HCT116 (cell line): ENCODE results near the gene OGG1. TPM values are rescaled to one million over a fixed set of nuclear protein-coding genes. Genes with fewer than 3 reads are reported as not detected.

Source experiments
- ATAC-seq: fragments of 200-7000 bp; cut with Tn5 transposase; 2 replicates; pipeline ENCODE4 v1.9.1; 2020; ENCODE audit warnings: mild to moderate bottlenecking, moderate library complexity
- BruUV-seq: library from RNA; stranded (reverse); fragments of 400-500 nt; replicated peaks from 2 replicates; lab custom pipeline; 2021; lab: Mats Ljungman, UMichigan
- CTCF ChIA-PET: fragments of 300-600 bp; sonication (Branson Sonifier 250); formaldehyde crosslinking; loops from one replicate; lab custom pipeline; 2021; ENCODE audit warnings: antibody characterized with exemption; lab: Charles Lee
- POLR2A ChIA-PET: fragments of 300-600, 350-600 bp; sonication (Branson Sonifier 250); formaldehyde crosslinking; loops from one replicate; lab custom pipeline; 2021; ENCODE audit warnings: antibody characterized with exemption; lab: Charles Lee
- RAD21 ChIA-PET, 2 experiments: fragments of 300-600 bp; sonication (Branson Sonifier 250); formaldehyde crosslinking; loops; one replicate each; lab custom pipeline; 2023; ENCODE audit warnings: low total read pairs in 2 of 2; ENCODE audit not compliant: uncharacterized antibody in 2 of 2, unreplicated experiment in 2 of 2, low non-redundant PET in 1 of 2; lab: Charles Lee
- DNase-seq: peaks from one replicate; pipeline ENCODE4 v3.0.0-alpha.2; 2010; ENCODE audit warnings: low read depth, low spot score
- H2AFZ ChIP-seq: fragments of 200-600 bp; shearing (Covaris generic), sonication (generic); 2 replicates; pipeline ENCODE4 v1.6.1; 2017; ENCODE audit warnings: low read depth, mixed run types, mixed read lengths, antibody characterized with exemption, low read length; ENCODE audit not compliant: poor library complexity, severe bottlenecking
- H3K27ac ChIP-seq: 2 replicates; pipeline ENCODE4 v1.5.1; 2012; ENCODE audit warnings: low read depth, low read length
- H3K27me3 ChIP-seq: fragments of 200-600 bp; sonication (generic); 2 replicates; pipeline ENCODE4 v1.6.1; 2016; ENCODE audit warnings: mixed run types, low read length, mixed read lengths; ENCODE audit not compliant: insufficient read depth
- H3K36me3 ChIP-seq, 2 experiments: fragments of 200-500 bp in 1 of 2; fragments of 200-600 bp in 1 of 2; sonication (Bioruptor generic) in 1 of 2; sonication (generic) in 1 of 2; 2 replicates each; pipeline versions ENCODE4 v1.5.1 to v1.6.1; 2014 to 2016; ENCODE audit warnings: low read length in 2 of 2, inconsistent platforms in 1 of 2, mixed read lengths in 1 of 2, mixed run types in 1 of 2; ENCODE audit not compliant: insufficient read depth in 2 of 2, control insufficient read depth in 1 of 2
- H3K4me1 ChIP-seq, 2 experiments: fragments of 200-600 bp in 1 of 2; sonication (generic) in 1 of 2; 2 replicates each; pipeline versions ENCODE4 v1.5.1 to v1.6.1; 2012 to 2017; ENCODE audit warnings: low read length in 2 of 2, inconsistent platforms in 1 of 2, mild to moderate bottlenecking in 1 of 2, mixed read lengths in 1 of 2, mixed run types in 1 of 2, moderate library complexity in 1 of 2; ENCODE audit not compliant: insufficient read depth in 2 of 2, control insufficient read depth in 1 of 2
- H3K4me2 ChIP-seq: fragments of 200-600 bp; sonication (generic); 2 replicates; pipeline ENCODE4 v1.6.1; 2017; ENCODE audit warnings: mixed run types, low read length, mixed read lengths
- H3K4me3 ChIP-seq, 2 experiments: fragments of 200-600 bp in 1 of 2; sonication (generic) in 1 of 2; replicated peaks in 1 of 2; 2 replicates each; pipeline ENCODE4 v1.5.1; 2011 to 2016; ENCODE audit warnings: low read length in 2 of 2, control low read depth in 1 of 2, low read depth in 1 of 2, mild to moderate bottlenecking in 1 of 2, mixed read lengths in 1 of 2, mixed run types in 1 of 2
- H3K79me2 ChIP-seq: fragments of 200-600 bp; sonication (generic); 2 replicates; pipeline ENCODE4 v1.6.1; 2017; ENCODE audit warnings: mild to moderate bottlenecking, mixed run types, low read length, moderate library complexity, mixed read lengths; ENCODE audit not compliant: insufficient read depth
- H3K9ac ChIP-seq: fragments of 200-600 bp; sonication (generic); 2 replicates; pipeline ENCODE4 v1.6.1; 2016; ENCODE audit warnings: low read length, mixed read lengths
- H3K9me2 ChIP-seq: fragments of 200-600 bp; sonication (generic), shearing (Covaris generic); 2 replicates; pipeline ENCODE4 v1.6.1; 2017; ENCODE audit warnings: mixed run types, mild to moderate bottlenecking, moderate library complexity; ENCODE audit not compliant: insufficient read depth
- H3K9me3 ChIP-seq, 2 experiments: fragments of 200-500 bp in 1 of 2; fragments of 200-600 bp in 1 of 2; sonication (Bioruptor generic) in 1 of 2; sonication (generic) in 1 of 2; 2 replicates each; pipeline ENCODE4 v1.6.1; 2014 to 2017; ENCODE audit warnings: low read length in 2 of 2, mixed read lengths in 2 of 2, inconsistent platforms in 1 of 2, low read depth in 1 of 2, mild to moderate bottlenecking in 1 of 2, mixed run types in 1 of 2, moderate library complexity in 1 of 2; ENCODE audit not compliant: control insufficient read depth in 1 of 2, insufficient read depth in 1 of 2
- H4K20me1 ChIP-seq: fragments of 200-600 bp; sonication (generic), shearing (Covaris generic); 2 replicates; pipeline ENCODE4 v1.6.1; 2017; ENCODE audit warnings: mixed run types, mild to moderate bottlenecking, moderate library complexity; ENCODE audit not compliant: insufficient read depth
- CBX3 ChIP-seq: IDR thresholded peaks from 2 replicates; pipeline ENCODE4 v1.6.1; 2012; ENCODE audit warnings: low read depth
- CEBPB ChIP-seq: IDR thresholded peaks from 2 replicates; pipeline ENCODE4 v1.6.1; 2012; ENCODE audit warnings: low read depth
- CTCF ChIP-seq, 3 experiments: fragments of 200-600 bp in 1 of 3; sonication (generic) in 1 of 3; IDR thresholded peaks in 2 of 3; conservative IDR thresholded peaks in 1 of 3; 2 replicates each; pipeline ENCODE4 v1.5.1; 2012 to 2017; ENCODE audit warnings: low read depth in 2 of 3, low read length in 2 of 3, antibody characterized with exemption in 1 of 3, borderline replicate concordance in 1 of 3, control low read depth in 1 of 3, mild to moderate bottlenecking in 1 of 3, mixed read lengths in 1 of 3, mixed run types in 1 of 3, moderate library complexity in 1 of 3; ENCODE audit not compliant: insufficient read depth in 1 of 3
- EGR1 ChIP-seq: IDR thresholded peaks from 2 replicates; pipeline ENCODE4 v1.6.1; 2012; ENCODE audit warnings: low read depth
- ELF1 ChIP-seq: IDR thresholded peaks from 2 replicates; pipeline ENCODE4 v1.6.1; 2012; ENCODE audit warnings: low read depth, borderline replicate concordance
- EZH2 ChIP-seq: fragments of 200-600 bp; sonication (generic); IDR thresholded peaks from 2 replicates; pipeline ENCODE4 v1.6.1; 2017; ENCODE audit warnings: antibody characterized with exemption, mixed run types
- EZH2phosphoT487 ChIP-seq: fragments of 200-600 bp; IDR thresholded peaks from 2 replicates; pipeline ENCODE4 v1.6.1; 2018; ENCODE audit warnings: antibody characterized with exemption, borderline replicate concordance
- FOSL1 ChIP-seq: IDR thresholded peaks from 2 replicates; pipeline ENCODE4 v1.6.1; 2012; ENCODE audit warnings: low read depth
- JUND ChIP-seq: IDR thresholded peaks from 2 replicates; pipeline ENCODE4 v1.6.1; 2012
- MAX ChIP-seq: IDR thresholded peaks from 2 replicates; pipeline ENCODE4 v1.6.1; 2012
- POLR2A ChIP-seq: IDR thresholded peaks from 2 replicates; pipeline ENCODE4 v1.7.0; 2011; ENCODE audit warnings: borderline replicate concordance; ENCODE audit not compliant: insufficient read depth, insufficient read length; ENCODE audit errors: extremely low read depth
- POLR2AphosphoS5 ChIP-seq: IDR thresholded peaks from 2 replicates; pipeline ENCODE4 v1.6.1; 2011; ENCODE audit warnings: mild to moderate bottlenecking, low read depth, low read length, moderate library complexity
- REST ChIP-seq: IDR thresholded peaks from 2 replicates; pipeline ENCODE4 v1.6.1; 2012; ENCODE audit warnings: low read depth
- SIN3A ChIP-seq: IDR thresholded peaks from 2 replicates; pipeline ENCODE4 v1.6.1; 2012; ENCODE audit warnings: low read depth
- SP1 ChIP-seq: IDR thresholded peaks from 2 replicates; pipeline ENCODE4 v1.6.1; 2012; ENCODE audit warnings: low read depth
- TCF7L2 ChIP-seq: IDR thresholded peaks from 2 replicates; pipeline ENCODE4 v1.7.0; 2011; ENCODE audit warnings: borderline replicate concordance, inconsistent platforms; ENCODE audit not compliant: insufficient read depth, insufficient read length; ENCODE audit errors: extremely low read depth
- YY1 ChIP-seq: IDR thresholded peaks from 2 replicates; pipeline ENCODE4 v1.6.1; 2011; ENCODE audit warnings: low read length, low read depth, moderate library complexity, mild to moderate bottlenecking; ENCODE audit not compliant: insufficient replicate concordance; ENCODE audit errors: extremely low read depth
- ZFX ChIP-seq: fragments of 450-650 bp; IDR thresholded peaks from 2 replicates; pipeline ENCODE4 v1.6.1; 2017
- ZNF274 ChIP-seq: fragments of 200-500 bp; sonication (Bioruptor generic); IDR thresholded peaks from 2 replicates; pipeline ENCODE4 v1.6.1; 2014; ENCODE audit warnings: mild to moderate bottlenecking, low read depth, low read length, inconsistent platforms
- intact Hi-C: fragments of 100-400 bp; cut with micrococcal nuclease; formaldehyde crosslinking; loops from 2 replicates; pipeline ENCODE4 v1.10.0; 2022
- total RNA-seq: library from RNA; stranded (reverse); gene quantifications from one replicate; pipeline ENCODE4 v1.2.1, GENCODE V29; 2021; ENCODE audit not compliant: unreplicated experiment

Gene OGG1
- total RNA-seq, 1 experiment from 2014 or later: 16.3 TPM

GRCh38 chr3:9721700-9722060, 28.1 kb upstream of the OGG1 start:
- Histone ChIP-seq H3K9me2 (no peaks in the 10 kb centered on the region), H3K4me1 (peaks cover 0 to 4% of the 10 kb centered on the region in 2 experiments; a peak in 3 of 4 replicates), H3K79me2 (no peaks in the 10 kb centered on the region), H3K4me3 (no peak overlapping the region), H3K27ac (no peak overlapping the region), H3K9ac (no peak overlapping the region), H3K27me3 (no peaks in the 10 kb centered on the region), H3K36me3 (no peaks in the 10 kb centered on the region), H2AFZ (no peak overlapping the region), H3K4me2 (no peak overlapping the region), H3K9me3 (no peaks in the 10 kb centered on the region), H4K20me1 (no peaks in the 10 kb centered on the region)
- BruUV-seq: no TSS peak
- no peak for DNase-seq
- no peak for ATAC-seq
- no peak for TF ChIP-seq REST
- no peak for TF ChIP-seq EZH2
- TF ChIP-seq ZNF274: no peak
- TF ChIP-seq ZFX: no peak
- TF ChIP-seq JUND: no peak
- no peak for TF ChIP-seq POLR2AphosphoS5
- no peak for TF ChIP-seq ELF1
- TF ChIP-seq CEBPB: no peak
- no peak for TF ChIP-seq POLR2A
- TF ChIP-seq MAX: no peak
- no peak for TF ChIP-seq EZH2phosphoT487
- no peak for TF ChIP-seq YY1
- no peak for TF ChIP-seq SP1
- no peak for TF ChIP-seq FOSL1
- no peak for TF ChIP-seq SIN3A
- TF ChIP-seq EGR1: no peak
- no peak for TF ChIP-seq CBX3
- no peak for TF ChIP-seq CTCF (IDR thresholded peaks at IDR 0.05 in 2 of 3, conservative IDR thresholded peaks at IDR 0.05 in 1 of 3; ENCODE audit: borderline replicate concordance in 1 of 3, insufficient read depth in 1 of 3, low read depth in 2 of 3, low read length in 2 of 3)
- no peak for TF ChIP-seq TCF7L2
- ChIA-PET CTCF (no interaction called here), POLR2A (no interaction called here), RAD21 (no interaction called here)
- intact Hi-C loops: no loop called here
